Parathyroid adenoma (tissue), 2 donors: ENCODE results near the gene USP28.
A peak's percentile ranks its signal among the peaks of the same experiment; 100 is the strongest.
"Not testable (repeated sequence)": the region's sequence is repeated elsewhere in the genome, so short reads cannot be mapped to it uniquely, and the experiment has no call there.

ENCODE experiments used
- H2AFZ ChIP-seq: fragments of 300-600 bp; sonication (generic); one replicate; pipeline ENCODE4 v1.7.0; 2017; ENCODE audit warnings: antibody characterized with exemption, mild to moderate bottlenecking
- H3K27ac ChIP-seq: fragments of 300-600 bp; sonication (generic); one replicate; pipeline ENCODE4 v1.7.0; 2017
- H3K27me3 ChIP-seq: fragments of 300-600 bp; sonication (generic); one replicate; pipeline ENCODE4 v1.7.0; 2017; ENCODE audit warnings: low read length; ENCODE audit not compliant: control insufficient read depth, insufficient read depth
- H3K36me3 ChIP-seq: fragments of 300-600 bp; sonication (generic); one replicate; pipeline ENCODE4 v1.7.0; 2017; ENCODE audit warnings: low read length; ENCODE audit not compliant: control insufficient read depth, insufficient read depth
- H3K4me1 ChIP-seq: fragments of 300-600 bp; sonication (generic); one replicate; pipeline ENCODE4 v1.7.0; 2017; ENCODE audit warnings: control low read depth
- H3K4me2 ChIP-seq: fragments of 300-600 bp; sonication (generic); one replicate; pipeline ENCODE4 v1.7.0; 2017; ENCODE audit warnings: low read length
- H3K4me3 ChIP-seq: fragments of 300-600 bp; sonication (generic); one replicate; pipeline ENCODE4 v1.7.0; 2017; ENCODE audit warnings: low read depth, low read length
- H3K79me2 ChIP-seq: fragments of 300-600 bp; sonication (generic); one replicate; pipeline ENCODE4 v1.7.0; 2017; ENCODE audit warnings: control low read depth
- H3K9ac ChIP-seq: fragments of 300-600 bp; sonication (generic); one replicate; pipeline ENCODE4 v1.7.0; 2017; ENCODE audit warnings: mild to moderate bottlenecking
- H3K9me3 ChIP-seq: fragments of 300-600 bp; sonication (generic); one replicate; pipeline ENCODE4 v1.7.0; 2017; ENCODE audit warnings: low read length; ENCODE audit not compliant: control insufficient read depth
- CTCF ChIP-seq: fragments of 300-600 bp; sonication (generic); IDR thresholded peaks from one replicate; pipeline ENCODE4 v1.7.0; 2017; ENCODE audit warnings: antibody characterized with exemption, mild to moderate bottlenecking
- donor health status: primary hyperparathyroidism.

USP28 gene

GRCh38 chr11:113789675-113790320, 85.6 kb downstream of the USP28 start:
- TF ChIP-seq CTCF, result no peak
- Histone ChIP-seq H3K27me3 (no peaks in the 10 kb centered on the region), H2AFZ (no peak overlapping the region), H3K4me1 (no peaks in the 10 kb centered on the region), H3K4me2 (no peak overlapping the region), H3K79me2 (no peaks in the 10 kb centered on the region), H3K9me3 (no peaks in the 10 kb centered on the region), H3K27ac (no peak overlapping the region), H3K4me3 (no peak overlapping the region), H3K36me3 (no peaks in the 10 kb centered on the region), H3K9ac (no peak overlapping the region)

DNA sequence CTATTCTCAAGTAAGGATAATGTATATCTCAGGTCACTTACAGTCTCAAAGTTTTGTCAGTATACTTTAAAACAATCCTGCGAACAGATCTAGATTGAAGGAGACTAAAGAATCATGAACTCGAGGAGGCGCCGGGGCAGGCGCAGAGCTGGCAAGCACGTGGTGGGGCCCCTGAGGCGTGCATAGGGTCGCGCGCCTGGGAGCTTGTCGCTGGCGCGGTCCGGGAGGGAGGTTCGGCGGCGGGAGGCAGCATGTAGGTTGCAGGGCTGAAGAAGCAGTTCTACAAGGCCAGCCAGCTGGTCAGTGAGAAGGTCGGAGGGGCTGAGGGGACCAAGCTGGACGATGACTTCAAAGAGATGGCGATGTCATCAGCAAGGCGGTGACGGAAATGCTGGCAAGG, 86.4 kb downstream of the USP28 start:
- not testable (repeated sequence) for H3K27me3 ChIP-seq, H3K9ac ChIP-seq, H3K27ac ChIP-seq, H3K4me2 ChIP-seq, H2AFZ ChIP-seq, H3K4me1 ChIP-seq, H3K79me2 ChIP-seq, H3K36me3 ChIP-seq, H3K9me3 ChIP-seq, H3K4me3 ChIP-seq

- no peak overlapping the region for H3K9ac ChIP-seq
- H3K36me3 ChIP-seq, result no peaks in the 10 kb centered on the region
- H3K9me3 ChIP-seq, result no peaks in the 10 kb centered on the region
- TF ChIP-seq CTCF, result no peak
- no peak overlapping the region for H3K4me2 ChIP-seq
- no peak overlapping the region for H2AFZ ChIP-seq
- no peak overlapping the region for H3K4me3 ChIP-seq
- H3K4me1 ChIP-seq, result no peaks in the 10 kb centered on the region
- no peak overlapping the region for H3K27ac ChIP-seq
- H3K79me2 ChIP-seq, result no peaks in the 10 kb centered on the region
- no peaks in the 10 kb centered on the region for H3K27me3 ChIP-seq
Measured at GRCh38 chr11:113782134-113782533, 93.2 kb downstream of the USP28 start.

GRCh38 chr11:113781682-113782081, 93.7 kb downstream of the USP28 start:
- H3K27ac ChIP-seq, result no peak overlapping the region

GRCh38 chr11:113779496-113779895, 95.9 kb downstream of the USP28 start, which contains the start of gene CLDN25:
Gene CLDN25, plus strand, starts transcription at chr11:113779796. Its CDS starts 0 bp downstream, at chr11:113779796.
- no peak for TF ChIP-seq CTCF
- no peaks in the 10 kb centered on the region for H3K9me3 ChIP-seq
- no peak within 1 kb of the TSS for H3K9ac ChIP-seq
- H3K4me1 ChIP-seq, result no peaks in the 10 kb centered on the region
- no peak within 1 kb of the TSS for H3K4me2 ChIP-seq
- no peaks in the 10 kb centered on the region for H3K79me2 ChIP-seq
- no peaks in the 10 kb centered on the region for H3K27me3 ChIP-seq
- H3K36me3 ChIP-seq, result no peaks in the 10 kb centered on the region
- no peak within 1 kb of the TSS for H3K27ac ChIP-seq
- H3K4me3 ChIP-seq, result peak within 1 kb of the TSS; percentile 2
- no peak within 1 kb of the TSS for H2AFZ ChIP-seq

More at GRCh38 chr11:113781682-113782081, 93.7 kb downstream of the USP28 start:
- H3K9me3 ChIP-seq, result no peaks in the 10 kb centered on the region
- H3K79me2 ChIP-seq, result no peaks in the 10 kb centered on the region
- no peaks in the 10 kb centered on the region for H3K27me3 ChIP-seq
- no peak overlapping the region for H3K4me2 ChIP-seq
- no peak overlapping the region for H3K4me3 ChIP-seq
- TF ChIP-seq CTCF, result no peak
- no peaks in the 10 kb centered on the region for H3K4me1 ChIP-seq
- H3K9ac ChIP-seq, result no peak overlapping the region
- no peaks in the 10 kb centered on the region for H3K36me3 ChIP-seq
- H2AFZ ChIP-seq, result no peak overlapping the region
